Activated T-cell treated with anti-CD3 and anti-CD28 coated beads, Interleukin-2, amount 50 U/mL, for 24 hours (primary cell): Measurements from ENCODE around the gene CENPW.

Experiments
- DNase-seq: peaks from one replicate; pipeline ENCODE4 v3.0.0-alpha.2; 2020
- H3K27ac Mint-ChIP-seq: 2 replicates; pipeline ENCODE4 v1.8.0; 2020; ENCODE audit warnings: mild to moderate bottlenecking, mixed read lengths
- H3K27me3 Mint-ChIP-seq: 2 replicates; pipeline ENCODE4 v1.8.0; 2020; ENCODE audit warnings: mixed read lengths
- H3K36me3 Mint-ChIP-seq: 2 replicates; pipeline ENCODE4 v1.8.0; 2020; ENCODE audit warnings: low read depth, mixed read lengths
- H3K4me1 Mint-ChIP-seq: 2 replicates; pipeline ENCODE4 v1.8.0; 2020; ENCODE audit warnings: low read depth, mixed read lengths
- H3K4me3 Mint-ChIP-seq: 2 replicates; pipeline ENCODE4 v1.8.0; 2020; ENCODE audit warnings: mild to moderate bottlenecking, moderate library complexity, mixed read lengths
- H3K9me3 Mint-ChIP-seq: 2 replicates; pipeline ENCODE4 v1.8.0; 2020; ENCODE audit warnings: mixed read lengths

CENPW gene

GRCh38 chr6:126388104-126388598, 48.2 kb downstream of the CENPW start:
- H3K27ac Mint-ChIP-seq = no peak overlapping the region
- peaks cover 21% of the 10 kb centered on the region for H3K9me3 Mint-ChIP-seq
- no peaks in the 10 kb centered on the region for H3K4me1 Mint-ChIP-seq
- H3K36me3 Mint-ChIP-seq = no peaks in the 10 kb centered on the region
- no peaks in the 10 kb centered on the region for H3K27me3 Mint-ChIP-seq
- H3K4me3 Mint-ChIP-seq = no peak overlapping the region
- no peak for DNase-seq

GRCh38 chr6:126396131-126396530, 56.2 kb downstream of the CENPW start:
- Mint-ChIP-seq H3K4me3 (no peak overlapping the region), H3K36me3 (no peaks in the 10 kb centered on the region), H3K27me3 (no peaks in the 10 kb centered on the region), H3K27ac (no peak overlapping the region), H3K9me3 (no peaks in the 10 kb centered on the region), H3K4me1 (no peaks in the 10 kb centered on the region)
- no peak for DNase-seq
